GM23338 (cell line): ENCODE measurements around the gene CGB2. TPM values are rescaled to one million over a fixed set of nuclear protein-coding genes. Genes with fewer than 3 reads are reported as not detected.

Source experiments
- microRNA-seq: library from miRNA; unstranded; fragments of <30 nt; microRNA quantifications from one replicate; pipeline ENCODE4, GENCODE V29; 2017
- polyA plus RNA-seq: library from polyadenylated mRNA; unstranded; fragments of >200 nt; fragmentation: Nextera tagmentation; extraction: Ambion mirVana; gene quantifications from 2 replicates; pipeline ENCODE4 v1.2.1, GENCODE V29; 2016
- small RNA-seq: library from RNA; depleted of rRNA; stranded (forward); fragments of <200 nt; gene quantifications from one replicate; pipeline ENCODE3, GENCODE V24; 2014; ENCODE audit warnings: low replicate concordance
- total RNA-seq: library from RNA; depleted of rRNA; stranded (reverse); fragments of >200 nt; shearing (Covaris generic); gene quantifications from 2 replicates; pipeline ENCODE4 v1.2.3, GENCODE V29; 2014; rRNA removed

The CGB2 gene
- total and polyA plus RNA-seq, 2 experiments from 2014 or later, result 0.57 TPM; not detected in 1

Small RNA genes within 50 kb of the gene (microRNA-seq; reads per million reads assigned to microRNA genes)
- gene MIR6798, result not detected

Small RNA genes within 50 kb of the gene (small RNA-seq; reads per million reads assigned to genes)
- gene MIR6798 (not detected), gene RN7SL708P (not detected)

Other genes starting within 250 kb of the CGB2 start
- 30.6 and 53.5 TPM in 2 replicates for gene BCAT2, start 220.9 kb upstream of the CGB2 start, total RNA-seq
- 30.4 and 35.8 TPM in 2 replicates for gene BCAT2, start 220.9 kb upstream of the CGB2 start, polyA plus RNA-seq
- gene HSD17B14, start 195.4 kb upstream of the CGB2 start, total RNA-seq, result 5.0 and 8.4 TPM in 2 replicates
- 11.6 and 11.7 TPM in 2 replicates for gene HSD17B14, start 195.4 kb upstream of the CGB2 start, polyA plus RNA-seq
- 12.3 and 15.1 TPM in 2 replicates for gene PLEKHA4, start 163.3 kb upstream of the CGB2 start, total RNA-seq
- 10.9 and 12.2 TPM in 2 replicates for gene PLEKHA4, start 163.3 kb upstream of the CGB2 start, polyA plus RNA-seq
- 14.5 and 15.8 TPM in 2 replicates for gene PPP1R15A, start 159.5 kb upstream of the CGB2 start, total RNA-seq
- 14.0 and 14.4 TPM in 2 replicates for gene PPP1R15A, start 159.5 kb upstream of the CGB2 start, polyA plus RNA-seq
- gene TULP2, start 133.1 kb upstream of the CGB2 start, total RNA-seq, result 0.12 and 0.42 TPM in 2 replicates
- 1.1 and 1.9 TPM in 2 replicates for gene TULP2, start 133.1 kb upstream of the CGB2 start, polyA plus RNA-seq
- 142 and 163 TPM in 2 replicates for gene NUCB1, start 131.6 kb upstream of the CGB2 start, total RNA-seq
- gene NUCB1, start 131.6 kb upstream of the CGB2 start, polyA plus RNA-seq, result 57.1 and 64.9 TPM in 2 replicates
- gene DHDH, start 98.2 kb upstream of the CGB2 start, total RNA-seq, result 0.69 and 0.78 TPM in 2 replicates
- gene DHDH, start 98.2 kb upstream of the CGB2 start, polyA plus RNA-seq, result 4.7 and 8.4 TPM in 2 replicates
- 184 and 261 TPM in 2 replicates for gene BAX, start 77.0 kb upstream of the CGB2 start, total RNA-seq
- 168 and 179 TPM in 2 replicates for gene BAX, start 77.0 kb upstream of the CGB2 start, polyA plus RNA-seq
- gene FTL, start 66.6 kb upstream of the CGB2 start, total RNA-seq, result 1,625 and 2,064 TPM in 2 replicates
- gene FTL, start 66.6 kb upstream of the CGB2 start, polyA plus RNA-seq, result 5,278 and 5,436 TPM in 2 replicates
- gene GYS1, start 38.6 kb upstream of the CGB2 start, total RNA-seq, result 23.1 and 28.9 TPM in 2 replicates
- gene GYS1, start 38.6 kb upstream of the CGB2 start, polyA plus RNA-seq, result 15.9 and 19.9 TPM in 2 replicates
- gene RUVBL2, start 38.0 kb upstream of the CGB2 start, total RNA-seq, result 222 and 252 TPM in 2 replicates
- 194 and 196 TPM in 2 replicates for gene RUVBL2, start 38.0 kb upstream of the CGB2 start, polyA plus RNA-seq
- gene LHB, start 14.8 kb upstream of the CGB2 start, total RNA-seq, result 1.9 TPM in 1 of 2 replicates, not detected in the other
- 0.76 TPM in 1 of 2 replicates, not detected in the other for gene LHB, start 14.8 kb upstream of the CGB2 start, polyA plus RNA-seq
- not detected in 2 replicates for gene CGB3, start 7.6 kb upstream of the CGB2 start, total RNA-seq
- gene CGB3, start 7.6 kb upstream of the CGB2 start, polyA plus RNA-seq, result not detected in 2 replicates
- 0.52 TPM in 1 of 2 replicates, not detected in the other for gene CGB1, start 5.0 kb downstream of the CGB2 start, total RNA-seq
- gene CGB1, start 5.0 kb downstream of the CGB2 start, polyA plus RNA-seq, result not detected in 2 replicates
- gene CGB5, start 12.0 kb downstream of the CGB2 start, total RNA-seq, result not detected in 2 replicates
- not detected in 2 replicates for gene CGB5, start 12.0 kb downstream of the CGB2 start, polyA plus RNA-seq
- gene CGB8, start 17.2 kb downstream of the CGB2 start, total RNA-seq, result not detected in 2 replicates
- gene CGB8, start 17.2 kb downstream of the CGB2 start, polyA plus RNA-seq, result not detected in 2 replicates
- gene CGB7, start 25.9 kb downstream of the CGB2 start, total RNA-seq, result 0.97 and 1.0 TPM in 2 replicates
- 0.32 and 0.66 TPM in 2 replicates for gene CGB7, start 25.9 kb downstream of the CGB2 start, polyA plus RNA-seq
- gene NTF4, start 32.9 kb downstream of the CGB2 start, total RNA-seq, result 0.39 and 0.94 TPM in 2 replicates
- 2.7 TPM in 2 replicates for gene NTF4, start 32.9 kb downstream of the CGB2 start, polyA plus RNA-seq
- not detected in 2 replicates for gene KCNA7, start 40.8 kb downstream of the CGB2 start, total RNA-seq
- 0.08 and 0.14 TPM in 2 replicates for gene KCNA7, start 40.8 kb downstream of the CGB2 start, polyA plus RNA-seq
- gene SNRNP70, start 53.6 kb downstream of the CGB2 start, total RNA-seq, result 349 and 361 TPM in 2 replicates
- gene SNRNP70, start 53.6 kb downstream of the CGB2 start, polyA plus RNA-seq, result 229 and 243 TPM in 2 replicates
- 1.2 and 7.8 TPM in 2 replicates for gene LIN7B, start 82.5 kb downstream of the CGB2 start, total RNA-seq
- 8.6 and 10.5 TPM in 2 replicates for gene LIN7B, start 82.5 kb downstream of the CGB2 start, polyA plus RNA-seq
- gene C19orf73, start 87.3 kb downstream of the CGB2 start, total RNA-seq, result 2.6 and 8.1 TPM in 2 replicates
- 8.0 and 9.1 TPM in 2 replicates for gene C19orf73, start 87.3 kb downstream of the CGB2 start, polyA plus RNA-seq
- gene PPFIA3, start 87.7 kb downstream of the CGB2 start, total RNA-seq, result 22.6 and 29.7 TPM in 2 replicates
- 21.3 and 25.4 TPM in 2 replicates for gene PPFIA3, start 87.7 kb downstream of the CGB2 start, polyA plus RNA-seq
- gene HRC, start 123.5 kb downstream of the CGB2 start, total RNA-seq, result 1.4 and 1.9 TPM in 2 replicates
- gene HRC, start 123.5 kb downstream of the CGB2 start, polyA plus RNA-seq, result 2.0 and 2.5 TPM in 2 replicates
- 11.6 and 16.5 TPM in 2 replicates for gene TRPM4, start 125.9 kb downstream of the CGB2 start, total RNA-seq
- gene TRPM4, start 125.9 kb downstream of the CGB2 start, polyA plus RNA-seq, result 25.7 and 30.4 TPM in 2 replicates